Body of pancreas (tissue), 4 donors: ENCODE data around the gene SRRM5.

Experiments
- POLR2A ChIP-seq, 3 donors: fragments of 450-650 bp; IDR thresholded peaks; one replicate each; pipeline ENCODE4 v1.6.1; 2016; ENCODE audit warnings: antibody characterized with exemption in 3 of 3, mild to moderate bottlenecking in 2 of 3
- TF ChIP-seq, protein P1 (sequence below), 7 experiments: fragments of 450-650 bp in 4 of 7; fragments of 200-600 bp in 3 of 7; sonication (generic) in 3 of 7; IDR thresholded peaks; one replicate each; pipeline ENCODE4 v1.5.1; 2016 to 2019; ENCODE audit warnings: antibody characterized with exemption in 7 of 7

DNA sequence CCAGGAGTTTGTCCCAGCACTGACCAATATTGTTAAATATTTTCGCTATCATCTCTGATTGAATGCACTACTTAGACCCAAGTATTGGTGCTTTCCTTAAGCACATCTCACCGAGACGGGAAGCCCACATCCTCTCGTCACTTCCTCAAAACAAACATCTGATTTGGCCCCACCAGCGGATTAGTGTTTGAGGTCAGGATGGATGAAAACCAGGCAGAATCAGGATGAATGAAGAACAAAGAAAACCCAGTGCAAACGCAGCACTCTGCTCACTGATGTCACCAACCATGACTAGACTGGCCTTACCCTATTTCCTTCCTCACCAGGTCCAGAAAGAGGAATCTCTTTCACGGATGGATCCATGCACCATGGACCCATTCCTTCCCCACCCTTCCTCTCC lies 52.1 kb downstream of the SRRM5 start:
- TF ChIP-seq, protein P1, sequence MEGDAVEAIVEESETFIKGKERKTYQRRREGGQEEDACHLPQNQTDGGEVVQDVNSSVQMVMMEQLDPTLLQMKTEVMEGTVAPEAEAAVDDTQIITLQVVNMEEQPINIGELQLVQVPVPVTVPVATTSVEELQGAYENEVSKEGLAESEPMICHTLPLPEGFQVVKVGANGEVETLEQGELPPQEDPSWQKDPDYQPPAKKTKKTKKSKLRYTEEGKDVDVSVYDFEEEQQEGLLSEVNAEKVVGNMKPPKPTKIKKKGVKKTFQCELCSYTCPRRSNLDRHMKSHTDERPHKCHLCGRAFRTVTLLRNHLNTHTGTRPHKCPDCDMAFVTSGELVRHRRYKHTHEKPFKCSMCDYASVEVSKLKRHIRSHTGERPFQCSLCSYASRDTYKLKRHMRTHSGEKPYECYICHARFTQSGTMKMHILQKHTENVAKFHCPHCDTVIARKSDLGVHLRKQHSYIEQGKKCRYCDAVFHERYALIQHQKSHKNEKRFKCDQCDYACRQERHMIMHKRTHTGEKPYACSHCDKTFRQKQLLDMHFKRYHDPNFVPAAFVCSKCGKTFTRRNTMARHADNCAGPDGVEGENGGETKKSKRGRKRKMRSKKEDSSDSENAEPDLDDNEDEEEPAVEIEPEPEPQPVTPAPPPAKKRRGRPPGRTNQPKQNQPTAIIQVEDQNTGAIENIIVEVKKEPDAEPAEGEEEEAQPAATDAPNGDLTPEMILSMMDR (IDR thresholded peaks at IDR 0.05): no peak
- no peak for TF ChIP-seq POLR2A (IDR thresholded peaks at IDR 0.05)
